NOMO-1 treated with dmso at 0.1 percent for 144 hours (cell line): Measurements from ENCODE around the gene DBP.

Experiments
- DNase-seq: peaks from one replicate; lab custom pipeline; 2025; ENCODE audit not compliant: unreplicated experiment; lab: John Stamatoyannopoulos, UW

The DBP gene

DNA sequence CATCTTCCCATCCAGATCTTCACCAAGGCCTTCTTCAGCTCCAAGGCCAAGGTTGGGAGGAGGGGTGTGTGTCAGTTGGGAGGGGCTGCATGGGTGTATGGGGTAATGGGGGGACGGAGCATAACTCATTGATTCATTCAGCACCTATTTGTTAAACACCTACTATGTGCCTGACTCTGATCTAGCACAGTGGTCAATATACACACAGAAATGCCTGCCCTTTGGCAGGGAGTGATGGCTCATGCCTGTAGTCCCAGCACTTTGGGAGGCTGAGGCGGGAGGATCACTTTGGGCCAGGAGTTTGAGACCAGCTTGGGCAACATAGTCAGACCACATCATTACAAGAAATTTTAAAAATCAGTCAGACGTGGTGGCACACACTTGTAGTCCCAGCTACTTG is 49.8 kb downstream of the DBP start:
- no peak for DNase-seq

- no peak for DNase-seq
Observed at GRCh38 chr19:48582168-48582567, 55.0 kb downstream of the DBP start.
